K562 (cell line): Measurements from ENCODE around the gene AGPAT2. TPM values are rescaled to one million over a fixed set of nuclear protein-coding genes. Genes with fewer than 3 reads are reported as not detected.

Experiments
- ATAC-seq: fragments of 200-7000 bp; cut with Tn5 transposase; 3 replicates; pipeline ENCODE4 v1.9.1; 2020; ENCODE audit warnings: moderate library complexity
- BruUV-seq: library from RNA; stranded (reverse); fragments of 400-500 nt; replicated peaks from 2 replicates; lab custom pipeline; 2021; lab: Mats Ljungman, UMichigan
- CTCF ChIA-PET: fragments of 300-600 bp; formaldehyde crosslinking; extraction: SDS; loops from one replicate; lab custom pipeline; 2021; ENCODE audit warnings: low intra/inter-chr PET ratio; lab: Yijun Ruan, JAX
- POLR2A ChIA-PET: fragments of 300-600, 350-650 bp; sonication (Branson Sonifier 250); formaldehyde crosslinking; extraction: SDS; loops from one replicate; lab custom pipeline; 2021; ENCODE audit warnings: antibody characterized with exemption, inconsistent platforms; lab: Yijun Ruan, JAX
- DNase-seq, 4 experiments: peaks; one replicate each; pipeline versions ENCODE4 v3.0.0 to v3.0.0-alpha.2; 2011 to 2018; ENCODE audit warnings: low spot score in 3 of 4, mixed read lengths in 3 of 4; ENCODE audit errors: extremely low read depth in 1 of 4
- FAIRE-seq: peaks from 2 replicates; lab custom pipeline; 2011; peaks lifted over from hg19 to GRCh38; lab: Jason Lieb, UNC
- H2AFZ ChIP-seq: 2 replicates; pipeline ENCODE4 v1.6.0; 2011; ENCODE audit warnings: low read depth, low read length, control low read depth, inconsistent platforms
- H3K27ac ChIP-seq: fragments of 200-600 bp; 3 replicates; pipeline ENCODE4 v1.8.0; 2011; ENCODE audit warnings: low read depth, mild to moderate bottlenecking, control low read depth, inconsistent platforms, low read length, moderate library complexity, mixed read lengths; ENCODE audit errors: extremely low read depth
- H3K27me3 ChIP-seq, 2 experiments: fragments of 300-600 bp in 1 of 2; 2 replicates in 1 of 2; 3 replicates in 1 of 2; pipeline versions ENCODE4 v1.6.0 to v1.8.0; 2011; ENCODE audit warnings: inconsistent platforms in 2 of 2, low read length in 2 of 2, mild to moderate bottlenecking in 1 of 2, mixed read lengths in 1 of 2, moderate library complexity in 1 of 2; ENCODE audit not compliant: control insufficient read depth in 2 of 2, insufficient read depth in 2 of 2
- H3K36me3 ChIP-seq: fragments of 300-600 bp; 3 replicates; pipeline ENCODE4 v1.8.0; 2011; ENCODE audit warnings: mild to moderate bottlenecking, low read length, inconsistent platforms; ENCODE audit not compliant: control insufficient read depth, insufficient read depth
- H3K4me1 ChIP-seq, 2 experiments: fragments of 200-600 bp in 1 of 2; replicated peaks in 1 of 2; 2 replicates in 1 of 2; 3 replicates in 1 of 2; pipeline versions ENCODE4 v1.5.1 to v1.8.0; 2011; ENCODE audit warnings: inconsistent platforms in 2 of 2, low read length in 2 of 2, mild to moderate bottlenecking in 1 of 2, mixed read lengths in 1 of 2, moderate library complexity in 1 of 2; ENCODE audit not compliant: control insufficient read depth in 2 of 2, insufficient read depth in 2 of 2
- H3K4me2 ChIP-seq: 2 replicates; pipeline ENCODE4 v1.6.1; 2011; ENCODE audit warnings: low read length, control low read depth, inconsistent platforms, mixed read lengths; ENCODE audit not compliant: insufficient read depth
- H3K4me3 ChIP-seq: fragments of 200-600 bp; sonication (generic), shearing (Covaris generic); 2 replicates; pipeline ENCODE4 v1.5.1; 2016; ENCODE audit warnings: control low read depth, inconsistent platforms
- H3K79me2 ChIP-seq: fragments of 200-600 bp; 3 replicates; pipeline ENCODE4 v1.8.0; 2011; ENCODE audit warnings: low read length, inconsistent platforms; ENCODE audit not compliant: control insufficient read depth, insufficient read depth
- H3K9ac ChIP-seq, 2 experiments: 2 replicates each; pipeline versions ENCODE4 v1.6.0 to v1.6.1; 2011; ENCODE audit warnings: low read depth in 2 of 2, low read length in 2 of 2, control low read depth in 1 of 2, inconsistent platforms in 1 of 2, mild to moderate bottlenecking in 1 of 2, mixed read lengths in 1 of 2; ENCODE audit not compliant: insufficient read depth in 1 of 2
- H3K9me1 ChIP-seq: one replicate; pipeline ENCODE4 v1.6.0; 2011; ENCODE audit warnings: inconsistent platforms, mild to moderate bottlenecking, low read length, moderate library complexity; ENCODE audit not compliant: control insufficient read depth, insufficient read depth
- H3K9me3 ChIP-seq: replicated peaks from 2 replicates; pipeline ENCODE4 v1.5.1; 2011; ENCODE audit warnings: low read depth, low read length, inconsistent platforms; ENCODE audit not compliant: control insufficient read depth, insufficient read depth
- H4K20me1 ChIP-seq: replicated peaks from 2 replicates; pipeline ENCODE4 v1.6.1; 2011; ENCODE audit warnings: low read length, inconsistent platforms, mixed read lengths; ENCODE audit not compliant: control insufficient read depth, insufficient read depth
- CEBPZ ChIP-seq: fragments of 150-350 bp; IDR thresholded peaks from 2 replicates; pipeline ENCODE4 v1.6.1; 2014; ENCODE audit warnings: low read depth, mild to moderate bottlenecking, low read length, borderline replicate concordance
- GABPB1 ChIP-seq: sonication (generic); formaldehyde crosslinking; IDR thresholded peaks from 2 replicates; pipeline ENCODE4 v1.8.0; 2022; ENCODE audit warnings: mild to moderate bottlenecking, missing genetic modification reagents
- HIVEP1 ChIP-seq: fragments of 250-450 bp; sonication (Bioruptor Pico); IDR thresholded peaks from 2 replicates; pipeline ENCODE4 v1.4.0; 2020; ENCODE audit warnings: mild to moderate bottlenecking
- MCM7 ChIP-seq, 2 experiments: fragments of 450-650 bp; IDR thresholded peaks; 2 replicates each; pipeline ENCODE4 v1.6.1; 2016 to 2018
- ZNF263 ChIP-seq: sonication (generic); formaldehyde crosslinking; IDR thresholded peaks from 2 replicates; pipeline ENCODE4 v1.8.0; 2022; ENCODE audit warnings: mild to moderate bottlenecking, missing genetic modification reagents, borderline replicate concordance
- WGBS: fragments of 100-300 bp; shearing (Covaris generic); methylation state at CpG from one replicate; pipeline ENCODE4 v1.1.6; 2016; ENCODE audit warnings: low coverage, mixed read lengths; ENCODE audit not compliant: insufficient coverage; ENCODE audit errors: missing lambda C conversion rate; 5-methylcytosine and 5-hydroxymethylcytosine counted together
- in situ Hi-C: fragments of 300-500 bp; cut with MboI; formaldehyde crosslinking; loops from 4 replicates; pipeline ENCODE4 v1.15.0; 2018; ENCODE audit warnings: inconsistent platforms, mixed read lengths
- intact Hi-C: fragments of 100-400 bp; cut with micrococcal nuclease; formaldehyde crosslinking; loops from 2 replicates; pipeline ENCODE4 v1.14.2; 2022
- polyA plus RNA-seq, 8 experiments: library from polyadenylated mRNA; depleted of rRNA in 4 of 8; stranded (reverse) in 5 of 8; unstranded in 3 of 8; fragments of >200 nt; fragmentation: Nextera tagmentation in 2 of 8; fragmentation: Illumina TruSeq in 1 of 8; extraction: Ambion mirVana in 2 of 8; extraction: Trizol in 1 of 8; gene quantifications; 2 replicates each; pipeline versions ENCODE4 v1.2.1 to v1.2.3, GENCODE V29; 2011 to 2014; ENCODE audit warnings: inconsistent platforms in 1 of 8, missing spikeins in 1 of 8
- total RNA-seq, 7 experiments: library from RNA; depleted of rRNA in 6 of 7; stranded (reverse); fragments of >200 nt in 6 of 7; fragmentation: Illumina TruSeq in 2 of 7; extraction: Trizol in 2 of 7; gene quantifications; 2 replicates each; pipeline versions ENCODE4 v1.2.1 to v1.2.3, GENCODE V29; 2011 to 2021; ENCODE audit warnings: low replicate concordance in 1 of 7

The AGPAT2 gene
- total and polyA plus RNA-seq, 9 of the 15 experiments (the other 6 are each of a cell fraction or from before 2014, with no cell fraction given) = 0.13 to 54.5 (median 23.9) TPM

GRCh38 chr9:136660971-136661550 lies 26.2 kb downstream of the AGPAT2 start:
- ATAC-seq (no peak), FAIRE-seq (no peak), DNase-seq (no peak)
- WGBS = 69% methylated on average over 12 of the region's 13 CpGs
- Histone ChIP-seq H3K27ac (no peak overlapping the region; the same call in 2 of the 3 replicates), H3K4me2 (no peak overlapping the region), H3K27me3 (no peaks in the 10 kb centered on the region), H3K9me1 (no peaks in the 10 kb centered on the region), H3K4me3 (no peak overlapping the region), H3K4me1 (peaks cover 26 to 94% of the 10 kb centered on the region in 2 experiments), H3K36me3 (peaks cover 23% of the 10 kb centered on the region; the same call in 1 of the 3 replicates), H4K20me1 (peaks cover 12% of the 10 kb centered on the region), H3K9me3 (0 out of 2 replicates have a peak, but pooled peaks cover 3% of the 10 kb centered on the region), H3K9ac (peak overlapping the region in 1 of 2 experiments; percentile 97; a peak in 2 of 4 replicates), H3K79me2 (peaks cover 38% of the 10 kb centered on the region), H2AFZ (no peak overlapping the region)
- BruUV-seq = no TSS peak
- POLR2A ChIA-PET = interaction anchor here (1.0 to 1.4 kb wide), 3 partner anchors 11 to 66 kb away, joined by 3 to 4 read pairs (median 4); no protein-coding TSS in a partner anchor
- CTCF ChIA-PET = no interaction called here
- intact Hi-C loops (no loop called here), in situ Hi-C loops (no loop called here)
- 0 out of 2 replicates have a peak, but pooled peaks have one; percentile 42 for TF ChIP-seq ZNF263
- no peak for TF ChIP-seq MCM7 (IDR thresholded peaks at IDR 0.05)

- no peak overlapping the region for H3K4me2 ChIP-seq
- H3K79me2 ChIP-seq = peaks cover 33% of the 10 kb centered on the region
- TF ChIP-seq GABPB1 (CRISPR knock-in tag) = no peak
- no peak for TF ChIP-seq CEBPZ
- TF ChIP-seq HIVEP1 (CRISPR knock-in tag) = no peak
- FAIRE-seq (no peak), DNase-seq (no peak), ATAC-seq (no peak)
- H3K4me1 ChIP-seq = peaks cover 32 to 98% of the 10 kb centered on the region in 2 experiments
- no peak overlapping the region for H2AFZ ChIP-seq
- no peaks in the 10 kb centered on the region for H3K9me1 ChIP-seq
- H3K9ac ChIP-seq = peak overlapping the region in 1 of 2 experiments; percentile 20; a peak in 1 of 4 replicates
- no peak overlapping the region for H3K4me3 ChIP-seq
- H3K27me3 ChIP-seq = no peaks in the 10 kb centered on the region
- peaks cover 12% of the 10 kb centered on the region for H4K20me1 ChIP-seq
- 86% methylated on average over 6 of the region's 21 CpGs for WGBS
- ChIA-PET POLR2A (interaction anchor here (1.4 kb wide), 1 partner anchor 14 kb away, joined by 4 read pairs; no protein-coding TSS in a partner anchor), CTCF (no interaction called here)
- 0 out of 2 replicates have a peak, but pooled peaks cover 3% of the 10 kb centered on the region for H3K9me3 ChIP-seq
- peaks cover 21% of the 10 kb centered on the region; the same call in 1 of the 3 replicates for H3K36me3 ChIP-seq
- H3K27ac ChIP-seq = no peak overlapping the region
- intact Hi-C loops = no loop called here
- BruUV-seq = no TSS peak
- in situ Hi-C loops = no loop called here
Observed at GRCh38 chr9:136659861-136660784, 27.1 kb downstream of the AGPAT2 start.
